KG1 (cell line): ENCODE data around the gene MBNL2.
"Not testable (repeated sequence)": the region's sequence is repeated elsewhere in the genome, so short reads cannot be mapped to it uniquely, and the experiment has no call there.

Source experiments
- DNase-seq: peaks from one replicate; lab custom pipeline; 2025; lab: John Stamatoyannopoulos, UW

MBNL2 gene

GRCh38 chr13:97221989-97222700, at the start of gene MBNL2:
TSS of gene MBNL2 (plus strand) at chr13:97222333. CDS start at chr13:97276236, 53,903 bp downstream.
- peak; percentile 54 for DNase-seq

- no peak for DNase-seq
These were observed 47.5 kb upstream of the MBNL2 start for GRCh38 chr13:97174638-97175037.

GRCh38 chr13:97175041-97175440, 47.1 kb upstream of the MBNL2 start:
- no peak for DNase-seq

GRCh38 chr13:97179501-97179900, 42.6 kb upstream of the MBNL2 start:
- DNase-seq = no peak

GRCh38 chr13:97182111-97182890, 39.8 kb upstream of the MBNL2 start:
- DNase-seq = no peak

GRCh38 chr13:97185291-97185690, 36.8 kb upstream of the MBNL2 start:
- no peak for DNase-seq

GRCh38 chr13:97185751-97186150, 36.4 kb upstream of the MBNL2 start:
- no peak for DNase-seq

- no peak for DNase-seq
These were observed 33.9 kb upstream of the MBNL2 start for GRCh38 chr13:97188207-97188606.

GRCh38 chr13:97189928-97190327, 32.2 kb upstream of the MBNL2 start:
- no peak for DNase-seq

- no peak for DNase-seq
These were observed 31.0 kb upstream of the MBNL2 start for GRCh38 chr13:97191142-97191541.

- no peak for DNase-seq
These were observed 30.5 kb upstream of the MBNL2 start for GRCh38 chr13:97191615-97192014.

GRCh38 chr13:97192166-97192565, 30.0 kb upstream of the MBNL2 start:
- DNase-seq = no peak

- no peak for DNase-seq
These were observed 28.6 kb upstream of the MBNL2 start for GRCh38 chr13:97193577-97193976.

- no peak for DNase-seq
These were observed 27.7 kb upstream of the MBNL2 start for GRCh38 chr13:97194479-97194878.

GRCh38 chr13:97196340-97196739, 25.8 kb upstream of the MBNL2 start:
- DNase-seq = no peak

GRCh38 chr13:97198753-97199152, 23.4 kb upstream of the MBNL2 start:
- no peak for DNase-seq

GRCh38 chr13:97199451-97199850, 22.7 kb upstream of the MBNL2 start:
- no peak for DNase-seq

GRCh38 chr13:97200081-97200942, 21.8 kb upstream of the MBNL2 start:
- DNase-seq = no peak

- DNase-seq = no peak
These were observed 19.4 kb upstream of the MBNL2 start for GRCh38 chr13:97202761-97203160.

GRCh38 chr13:97205465-97205864, 16.7 kb upstream of the MBNL2 start:
- DNase-seq = no peak

GRCh38 chr13:97205982-97206381, 16.2 kb upstream of the MBNL2 start:
- DNase-seq = no peak

GRCh38 chr13:97207252-97207651, 14.9 kb upstream of the MBNL2 start:
- DNase-seq = not testable (repeated sequence)

GRCh38 chr13:97211300-97211699, 10.8 kb upstream of the MBNL2 start:
- no peak for DNase-seq
